ENCODE measurements around the gene FBXL16. TPM values are rescaled to one million over a fixed set of nuclear protein-coding genes. Genes with fewer than 3 reads are reported as not detected.

Gene FBXL16
- total RNA-seq, 1 donor from 2014 or later: 0.75 TPM

DNA sequence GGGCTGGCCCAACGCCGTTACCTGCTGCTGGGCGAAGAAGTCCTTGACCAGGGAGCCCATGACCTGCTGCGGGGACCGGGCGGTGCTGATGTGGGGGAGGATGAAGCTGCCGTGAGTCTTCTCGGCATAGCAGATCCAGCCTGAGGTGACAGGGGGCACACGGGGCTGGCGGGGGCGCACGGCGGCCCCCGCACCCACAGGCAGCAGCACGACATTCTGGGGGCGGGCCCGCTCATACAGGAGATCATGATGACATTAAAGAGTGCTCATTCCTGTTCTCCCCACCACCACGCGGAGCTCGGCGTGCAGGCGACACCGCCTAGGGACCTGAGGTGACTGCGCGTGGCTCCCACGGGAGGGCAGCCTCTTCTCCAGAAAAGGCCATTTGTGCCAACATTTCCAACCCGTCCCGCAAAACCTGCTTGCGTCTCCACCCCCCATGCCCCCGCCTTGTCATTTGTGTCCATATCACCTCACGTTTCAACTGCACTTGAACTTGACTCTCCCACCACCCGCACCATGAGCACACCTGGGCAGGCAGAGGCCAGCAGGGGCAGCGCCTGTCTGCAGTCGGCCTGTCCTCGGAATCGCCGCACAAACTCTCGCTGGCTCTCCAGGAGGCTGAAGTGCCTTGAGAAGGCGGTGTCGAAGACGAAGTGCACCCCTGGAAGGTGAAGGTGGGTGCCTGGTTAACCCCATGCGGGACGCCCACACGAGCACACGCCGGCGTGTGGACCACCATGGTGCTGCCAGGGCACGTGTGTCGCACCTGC is 28.8 kb upstream of the FBXL16 start:
- H3K36me3 Mint-ChIP-seq (ENCODE audit: low read depth): peaks cover 52% of the 10 kb centered on the region
- TF ChIP-seq, protein P1, sequence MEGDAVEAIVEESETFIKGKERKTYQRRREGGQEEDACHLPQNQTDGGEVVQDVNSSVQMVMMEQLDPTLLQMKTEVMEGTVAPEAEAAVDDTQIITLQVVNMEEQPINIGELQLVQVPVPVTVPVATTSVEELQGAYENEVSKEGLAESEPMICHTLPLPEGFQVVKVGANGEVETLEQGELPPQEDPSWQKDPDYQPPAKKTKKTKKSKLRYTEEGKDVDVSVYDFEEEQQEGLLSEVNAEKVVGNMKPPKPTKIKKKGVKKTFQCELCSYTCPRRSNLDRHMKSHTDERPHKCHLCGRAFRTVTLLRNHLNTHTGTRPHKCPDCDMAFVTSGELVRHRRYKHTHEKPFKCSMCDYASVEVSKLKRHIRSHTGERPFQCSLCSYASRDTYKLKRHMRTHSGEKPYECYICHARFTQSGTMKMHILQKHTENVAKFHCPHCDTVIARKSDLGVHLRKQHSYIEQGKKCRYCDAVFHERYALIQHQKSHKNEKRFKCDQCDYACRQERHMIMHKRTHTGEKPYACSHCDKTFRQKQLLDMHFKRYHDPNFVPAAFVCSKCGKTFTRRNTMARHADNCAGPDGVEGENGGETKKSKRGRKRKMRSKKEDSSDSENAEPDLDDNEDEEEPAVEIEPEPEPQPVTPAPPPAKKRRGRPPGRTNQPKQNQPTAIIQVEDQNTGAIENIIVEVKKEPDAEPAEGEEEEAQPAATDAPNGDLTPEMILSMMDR (IDR thresholded peaks at IDR 0.05): no peak
- CTCF ChIA-PET: no interaction called here
- no peaks in the 10 kb centered on the region for H3K27me3 Mint-ChIP-seq
- intact Hi-C loops (cut with micrococcal nuclease): no loop called here
- no peak overlapping the region for H3K4me3 Mint-ChIP-seq
- H3K4me1 Mint-ChIP-seq: peaks cover 26% of the 10 kb centered on the region
- POLR2A ChIA-PET: no interaction called here
- DNase-seq: no peak
- ATAC-seq (ENCODE audit: low read depth): no peak
- H3K9me3 Mint-ChIP-seq: no peaks in the 10 kb centered on the region
- H3K27ac Mint-ChIP-seq: no peak overlapping the region

DNA sequence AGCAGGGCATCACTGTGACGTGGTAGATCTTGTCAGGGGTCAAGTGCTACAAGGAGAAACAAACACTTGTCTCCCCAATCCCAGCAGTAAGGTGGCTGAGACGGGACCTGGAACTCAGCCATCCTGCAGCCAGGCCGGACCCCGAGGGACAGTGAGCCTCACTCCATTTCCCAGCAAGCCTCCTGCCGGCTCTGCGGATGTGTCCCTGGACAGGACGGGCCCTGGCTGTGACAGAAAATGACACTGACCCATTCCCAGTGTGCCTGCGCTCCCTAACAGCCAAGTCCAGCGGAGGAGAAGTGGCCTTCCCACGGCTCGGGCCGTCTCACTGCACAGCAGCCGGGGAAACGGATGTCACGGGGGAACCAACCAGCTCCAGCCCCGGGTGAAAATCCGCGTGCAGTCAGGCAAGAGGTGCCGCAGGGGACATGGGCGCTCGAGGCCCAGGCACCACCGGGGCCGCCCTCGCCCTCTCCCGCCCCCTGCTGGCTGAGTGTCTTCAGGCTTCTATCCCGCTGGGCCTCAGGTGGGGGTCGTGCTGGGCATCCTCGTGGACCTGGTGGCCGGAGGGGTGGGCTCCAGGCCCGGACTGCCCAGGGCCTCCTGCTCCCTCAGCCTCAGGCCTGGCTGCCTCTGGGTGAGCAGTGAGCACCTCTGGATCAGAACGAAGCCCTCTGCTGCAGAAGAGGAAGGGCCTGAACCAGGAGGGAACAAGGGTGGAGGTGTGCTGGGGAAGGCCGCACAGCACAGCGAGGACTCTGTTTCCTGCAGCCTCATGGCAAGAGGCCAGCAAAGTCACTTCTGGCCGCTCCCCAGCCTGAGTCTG is 28.0 kb upstream of the FBXL16 start:
- Mint-ChIP-seq H3K4me3 (no peak overlapping the region), H3K36me3 (ENCODE audit: low read depth) (peaks cover 49% of the 10 kb centered on the region), H3K4me1 (peaks cover 18% of the 10 kb centered on the region), H3K27me3 (no peaks in the 10 kb centered on the region), H3K27ac (no peak overlapping the region), H3K9me3 (no peaks in the 10 kb centered on the region)
- ChIA-PET POLR2A (no interaction called here), CTCF (interaction anchor here (1.0 kb wide), 1 partner anchor 13 kb away, joined by 3 read pairs; no protein-coding TSS in a partner anchor)
- TF ChIP-seq, protein P1 (IDR thresholded peaks at IDR 0.05): no peak
- intact Hi-C loops (cut with micrococcal nuclease): no loop called here
- ATAC-seq (ENCODE audit: low read depth) (no peak), DNase-seq (no peak)

DNA sequence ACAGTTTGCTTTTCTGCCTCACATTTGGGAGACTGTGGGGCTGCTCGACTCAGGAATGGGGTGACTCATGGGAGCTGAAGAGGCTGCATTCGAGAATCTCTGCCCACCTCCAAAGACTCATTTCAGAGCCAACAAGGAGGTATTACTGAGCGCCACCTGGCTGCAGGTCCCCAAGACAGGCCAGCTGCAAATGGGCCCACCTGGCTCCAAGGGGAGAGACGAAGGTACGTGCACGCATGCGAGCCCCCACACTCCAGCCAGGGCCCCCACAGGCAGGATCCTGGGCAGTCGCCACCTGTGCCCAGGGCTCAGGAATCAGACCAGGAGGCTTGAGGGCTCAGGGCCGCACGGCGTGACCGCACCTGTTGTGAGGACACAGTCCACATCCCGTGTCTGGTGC is 27.3 kb upstream of the FBXL16 start:
- intact Hi-C loops (cut with micrococcal nuclease): no loop called here
- TF ChIP-seq, protein P1 (IDR thresholded peaks at IDR 0.05): no peak
- Mint-ChIP-seq H3K27ac (no peak overlapping the region), H3K4me3 (no peak overlapping the region), H3K27me3 (no peaks in the 10 kb centered on the region), H3K9me3 (no peaks in the 10 kb centered on the region), H3K4me1 (peaks cover 14% of the 10 kb centered on the region), H3K36me3 (ENCODE audit: low read depth) (peaks cover 47% of the 10 kb centered on the region)
- ATAC-seq (ENCODE audit: low read depth) (no peak), DNase-seq (no peak)
- CTCF ChIA-PET: interaction anchor here (1.0 kb wide), 1 partner anchor 12 kb away, joined by 3 read pairs; no protein-coding TSS in a partner anchor
- POLR2A ChIA-PET: no interaction called here

DNA sequence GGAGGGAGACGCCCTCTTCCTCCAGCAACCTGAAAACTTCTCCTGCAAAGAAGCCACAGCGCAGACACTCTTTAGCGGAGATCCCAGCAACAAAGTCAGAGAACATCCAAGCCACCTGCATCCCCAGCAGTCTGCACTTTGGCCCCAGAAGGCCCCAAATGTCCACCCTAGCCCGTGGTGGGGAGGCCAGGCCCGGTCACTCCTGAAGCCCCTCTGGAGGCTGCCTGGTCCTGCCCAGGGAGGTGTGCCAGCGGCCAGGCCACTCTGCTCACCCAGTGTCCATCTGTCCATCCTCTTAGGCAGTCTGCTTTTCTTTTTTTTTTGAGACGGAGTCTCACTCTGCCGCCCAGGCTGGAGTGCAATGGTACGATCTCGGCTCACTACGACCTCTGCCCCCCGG is 26.7 kb upstream of the FBXL16 start:
- no peaks in the 10 kb centered on the region for H3K9me3 Mint-ChIP-seq
- intact Hi-C loops (cut with micrococcal nuclease): no loop called here
- H3K4me3 Mint-ChIP-seq: no peak overlapping the region
- TF ChIP-seq, protein P1 (IDR thresholded peaks at IDR 0.05): no peak
- no peak overlapping the region for H3K27ac Mint-ChIP-seq
- H3K4me1 Mint-ChIP-seq: peaks cover 8% of the 10 kb centered on the region
- no peaks in the 10 kb centered on the region for H3K27me3 Mint-ChIP-seq
- POLR2A ChIA-PET: no interaction called here
- peaks cover 42% of the 10 kb centered on the region for H3K36me3 Mint-ChIP-seq (ENCODE audit: low read depth)
- DNase-seq (no peak), ATAC-seq (ENCODE audit: low read depth) (no peak)
- CTCF ChIA-PET: interaction anchor here (1.0 kb wide), 1 partner anchor 12 kb away, joined by 3 read pairs; no protein-coding TSS in a partner anchor
